A549 (cell line): ENCODE data around the gene SLC38A10. TPM values are rescaled to one million over a fixed set of nuclear protein-coding genes. Genes with fewer than 3 reads are reported as not detected.
A peak's percentile ranks its signal among the peaks of the same experiment; 100 is the strongest.

Experiments used
- ATAC-seq, 2 experiments: fragments of 200-7000 bp in 1 of 2; fragments of >200 bp in 1 of 2; cut with Nextera tagmentation in 1 of 2; cut with Tn5 transposase in 1 of 2; 3 replicates each; pipeline versions ENCODE4 v1.8.0 to v1.9.1; 2018 to 2020; ENCODE audit warnings: mild to moderate bottlenecking in 1 of 2, moderate library complexity in 1 of 2
- CTCF ChIA-PET: fragments of 300-600 bp; sonication (Branson Sonifier 250); formaldehyde crosslinking; extraction: SDS; loops from one replicate; lab custom pipeline; 2021; ENCODE audit warnings: antibody characterized with exemption, inconsistent platforms; lab: Yijun Ruan, JAX
- POLR2A ChIA-PET: fragments of 350-600 bp; formaldehyde crosslinking; extraction: SDS; loops from one replicate; lab custom pipeline; 2021; ENCODE audit warnings: antibody characterized with exemption, inconsistent platforms; lab: Yijun Ruan, JAX
- DNase-seq, 2 experiments: peaks; one replicate each; pipeline versions ENCODE4 v3.0.0 to v3.0.0-alpha.2; 2011 to 2016; ENCODE audit warnings: low read depth in 1 of 2, low spot score in 1 of 2
- FAIRE-seq: peaks from 2 replicates; lab custom pipeline; 2011; peaks lifted over from hg19 to GRCh38; lab: Jason Lieb, UNC
- H3K27ac ChIP-seq, 2 experiments: fragments of >200 bp; sonication (Bioruptor Twin); formaldehyde crosslinking; 3 replicates each; pipeline ENCODE4 v1.5.1; 2016 to 2017
- H3K4me1 ChIP-seq: fragments of >200 bp; sonication (Bioruptor Twin); formaldehyde crosslinking; 3 replicates; pipeline ENCODE4 v1.6.1; 2016
- H3K4me2 ChIP-seq: fragments of >200 bp; sonication (Bioruptor Twin); formaldehyde crosslinking; 3 replicates; pipeline ENCODE4 v1.6.1; 2016
- H3K4me3 ChIP-seq: fragments of >200 bp; sonication (Bioruptor Twin); formaldehyde crosslinking; 3 replicates; pipeline ENCODE4 v1.5.1; 2016
- H3K9me3 ChIP-seq: fragments of >200 bp; sonication (Bioruptor Twin); formaldehyde crosslinking; 3 replicates; pipeline ENCODE4 v1.6.1; 2016
- CBX8 ChIP-seq: fragments of 200-600 bp; sonication (generic); IDR thresholded peaks from 2 replicates; pipeline ENCODE4 v1.6.1; 2016
- CEBPB ChIP-seq, 2 experiments: fragments of >200 bp in 1 of 2; sonication (Bioruptor Twin) in 1 of 2; formaldehyde crosslinking in 1 of 2; IDR thresholded peaks; 2 replicates each; pipeline ENCODE4 v1.6.1; 2012 to 2016
- EHF ChIP-seq: fragments of 250-450 bp; sonication (Bioruptor Pico); IDR thresholded peaks from 2 replicates; pipeline ENCODE4 v1.5.0; 2020; ENCODE audit warnings: mild to moderate bottlenecking
- EP300 ChIP-seq, 2 experiments: fragments of >200 bp; sonication (Bioruptor Twin); formaldehyde crosslinking; IDR thresholded peaks; 2 replicates in 1 of 2; 3 replicates in 1 of 2; pipeline ENCODE4 v1.6.1; 2016 to 2017
- FOSB ChIP-seq: fragments of 250-450 bp; sonication (Bioruptor Pico); IDR thresholded peaks from 2 replicates; pipeline ENCODE4 v1.5.0; 2020; ENCODE audit warnings: mild to moderate bottlenecking, moderate library complexity
- HMGXB4 ChIP-seq: fragments of 250-450 bp; sonication (Bioruptor Pico); IDR thresholded peaks from 2 replicates; pipeline ENCODE4 v1.5.0; 2021; ENCODE audit warnings: mild to moderate bottlenecking, moderate library complexity, borderline replicate concordance
- HOXA7 ChIP-seq: fragments of 250-450 bp; sonication (Bioruptor Pico); IDR thresholded peaks from 2 replicates; pipeline ENCODE4 v1.5.0; 2020; ENCODE audit warnings: mild to moderate bottlenecking, moderate library complexity
- HOXB13 ChIP-seq: fragments of 250-450 bp; sonication (Bioruptor Pico); IDR thresholded peaks from 2 replicates; pipeline ENCODE4 v1.5.0; 2020; ENCODE audit warnings: low read depth, mild to moderate bottlenecking, moderate library complexity
- JUN ChIP-seq, 2 experiments: fragments of >200 bp; sonication (Bioruptor Twin); formaldehyde crosslinking; IDR thresholded peaks; 2 replicates in 1 of 2; 3 replicates in 1 of 2; pipeline ENCODE4 v1.6.1; 2016 to 2017
- MAZ ChIP-seq: fragments of 150-350 bp; IDR thresholded peaks from 2 replicates; pipeline ENCODE4 v1.6.1; 2014; ENCODE audit warnings: antibody characterized with exemption, low read depth, low read length, borderline replicate concordance
- MYC ChIP-seq: IDR thresholded peaks from 2 replicates; pipeline ENCODE4 v1.6.1; 2012; ENCODE audit warnings: mild to moderate bottlenecking, inconsistent platforms, low read length, improper control_type of control experiment, borderline replicate concordance
- NPAS2 ChIP-seq: fragments of 250-450 bp; sonication (Bioruptor Pico); IDR thresholded peaks from 2 replicates; pipeline ENCODE4 v1.8.0; 2022; ENCODE audit warnings: mild to moderate bottlenecking, moderate library complexity, borderline replicate concordance
- PBX3 ChIP-seq: IDR thresholded peaks from 2 replicates; pipeline ENCODE4 v1.6.1; 2012
- POLR2A ChIP-seq: IDR thresholded peaks from 2 replicates; pipeline ENCODE4 v1.6.1; 2012; ENCODE audit warnings: mild to moderate bottlenecking, low read length
- RCOR1 ChIP-seq: fragments of 150-350 bp; IDR thresholded peaks from 2 replicates; pipeline ENCODE4 v1.6.1; 2014; ENCODE audit warnings: antibody characterized with exemption, low read length, low read depth
- RFX5 ChIP-seq: fragments of 450-650 bp; IDR thresholded peaks from 2 replicates; pipeline ENCODE4 v1.7.1; 2014; ENCODE audit warnings: antibody characterized with exemption, mild to moderate bottlenecking, moderate library complexity
- SREBF2 ChIP-seq: fragments of 450-650 bp; IDR thresholded peaks from 2 replicates; pipeline ENCODE4 v1.6.1; 2014; ENCODE audit warnings: mild to moderate bottlenecking, moderate library complexity
- TFCP2L1 ChIP-seq: fragments of 250-450 bp; sonication (Bioruptor Pico); IDR thresholded peaks from 2 replicates; pipeline ENCODE4 v1.5.0; 2021; ENCODE audit warnings: mild to moderate bottlenecking
- ZC3H11A ChIP-seq: fragments of 450-650 bp; IDR thresholded peaks from 2 replicates; pipeline ENCODE4 v1.6.1; 2014; ENCODE audit warnings: antibody characterized with exemption, mild to moderate bottlenecking
- ZFP36 ChIP-seq: fragments of 450-650 bp; IDR thresholded peaks from 2 replicates; pipeline ENCODE4 v1.6.1; 2014; ENCODE audit warnings: borderline replicate concordance; ENCODE audit not compliant: partially characterized antibody
- whole genome bisulfite sequencing: methylation state at CpG from one replicate; pipeline ENCODE4 v1.1.6; 2017; ENCODE audit errors: missing lambda C conversion rate; 5-methylcytosine and 5-hydroxymethylcytosine counted together
- polyA plus RNA-seq, 4 experiments: library from polyadenylated mRNA; depleted of rRNA in 3 of 4; stranded (reverse); fragments of >200 nt; fragmentation: RNase III in 1 of 4; extraction: RNeasy Plus Mini Kit Qiagen cat#74134 plus additional on column Dnase treatment in 1 of 4; gene quantifications; 2 replicates in 3 of 4; 3 replicates in 1 of 4; pipeline ENCODE4 v1.2.3, GENCODE V29; 2011 to 2017
- TF ChIP-seq, protein P1 (sequence below): fragments of >200 bp; sonication (Bioruptor Twin); formaldehyde crosslinking; IDR thresholded peaks from 3 replicates; pipeline ENCODE4 v1.5.1; 2016
- TF ChIP-seq, protein P2 (sequence below): IDR thresholded peaks from 2 replicates; pipeline ENCODE4 v1.6.1; 2012; ENCODE audit warnings: low read depth, borderline replicate concordance

The SLC38A10 gene
- polyA plus RNA-seq, 2 of the 4 experiments (the other 2 are of a cell fraction): 35.8 to 67.4 TPM

- Histone ChIP-seq H3K4me1 (no peaks in the 10 kb centered on the region), H3K4me3 (no peak overlapping the region), H3K9me3 (no peaks in the 10 kb centered on the region), H3K27ac (no peak overlapping the region), H3K4me2 (no peak overlapping the region)
- TF ChIP-seq ZC3H11A (no peak), POLR2A (no peak)
- ChIA-PET POLR2A (no interaction called here), CTCF (interaction anchor here (0.8 to 13.7 kb wide), 8 partner anchors 9 to 110 kb away, joined by 3 to 175 read pairs (median 4); no protein-coding TSS in a partner anchor)
- FAIRE-seq (no peak), ATAC-seq (no peak), DNase-seq (no peak)
- WGBS: 87% methylated on average over 17 of the region's 21 CpGs
These were observed 87.2 kb downstream of the SLC38A10 start for GRCh38 chr17:81207610-81208581.

DNA sequence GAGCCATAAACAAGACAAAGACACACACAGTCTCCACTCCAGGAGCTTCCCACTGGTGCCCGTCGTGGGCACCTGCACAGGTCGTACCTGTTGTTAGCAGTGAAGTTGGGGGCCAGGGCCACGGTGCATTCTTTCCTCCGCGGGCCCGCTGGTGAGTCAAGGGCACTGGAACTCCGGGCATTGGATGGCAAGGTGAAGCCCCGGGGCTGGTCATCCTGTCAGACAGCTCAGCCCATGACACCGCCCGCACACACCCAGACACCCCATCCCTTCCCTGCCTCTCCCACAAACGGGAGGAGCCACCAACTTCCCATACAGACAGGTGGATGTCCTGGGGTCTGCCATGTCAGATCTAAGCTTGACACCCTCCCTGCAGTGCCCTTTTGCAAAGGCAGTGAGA is 88.5 kb downstream of the SLC38A10 start:
- ATAC-seq: 0 out of 6 replicates have a peak, but pooled peaks of 1 of the 2 experiments have one; percentile 11
- no peaks in the 10 kb centered on the region for H3K9me3 ChIP-seq
- POLR2A ChIA-PET: no interaction called here
- FAIRE-seq: no peak
- no peak overlapping the region for H3K27ac ChIP-seq
- no peak for DNase-seq
- no peaks in the 10 kb centered on the region for H3K4me1 ChIP-seq
- no peak for TF ChIP-seq MAZ
- TF ChIP-seq FOSB (CRISPR knock-in tag): no peak
- TF ChIP-seq, protein P1, sequence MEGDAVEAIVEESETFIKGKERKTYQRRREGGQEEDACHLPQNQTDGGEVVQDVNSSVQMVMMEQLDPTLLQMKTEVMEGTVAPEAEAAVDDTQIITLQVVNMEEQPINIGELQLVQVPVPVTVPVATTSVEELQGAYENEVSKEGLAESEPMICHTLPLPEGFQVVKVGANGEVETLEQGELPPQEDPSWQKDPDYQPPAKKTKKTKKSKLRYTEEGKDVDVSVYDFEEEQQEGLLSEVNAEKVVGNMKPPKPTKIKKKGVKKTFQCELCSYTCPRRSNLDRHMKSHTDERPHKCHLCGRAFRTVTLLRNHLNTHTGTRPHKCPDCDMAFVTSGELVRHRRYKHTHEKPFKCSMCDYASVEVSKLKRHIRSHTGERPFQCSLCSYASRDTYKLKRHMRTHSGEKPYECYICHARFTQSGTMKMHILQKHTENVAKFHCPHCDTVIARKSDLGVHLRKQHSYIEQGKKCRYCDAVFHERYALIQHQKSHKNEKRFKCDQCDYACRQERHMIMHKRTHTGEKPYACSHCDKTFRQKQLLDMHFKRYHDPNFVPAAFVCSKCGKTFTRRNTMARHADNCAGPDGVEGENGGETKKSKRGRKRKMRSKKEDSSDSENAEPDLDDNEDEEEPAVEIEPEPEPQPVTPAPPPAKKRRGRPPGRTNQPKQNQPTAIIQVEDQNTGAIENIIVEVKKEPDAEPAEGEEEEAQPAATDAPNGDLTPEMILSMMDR: no peak
- no peak overlapping the region for H3K4me2 ChIP-seq
- CTCF ChIA-PET: interaction anchor here (1.5 to 13.7 kb wide), 6 partner anchors 11 to 183 kb away, joined by 3 to 175 read pairs (median 7); no protein-coding TSS in a partner anchor
- 90% methylated on average over 12 of the region's 12 CpGs for WGBS
- H3K4me3 ChIP-seq: no peak overlapping the region

DNA sequence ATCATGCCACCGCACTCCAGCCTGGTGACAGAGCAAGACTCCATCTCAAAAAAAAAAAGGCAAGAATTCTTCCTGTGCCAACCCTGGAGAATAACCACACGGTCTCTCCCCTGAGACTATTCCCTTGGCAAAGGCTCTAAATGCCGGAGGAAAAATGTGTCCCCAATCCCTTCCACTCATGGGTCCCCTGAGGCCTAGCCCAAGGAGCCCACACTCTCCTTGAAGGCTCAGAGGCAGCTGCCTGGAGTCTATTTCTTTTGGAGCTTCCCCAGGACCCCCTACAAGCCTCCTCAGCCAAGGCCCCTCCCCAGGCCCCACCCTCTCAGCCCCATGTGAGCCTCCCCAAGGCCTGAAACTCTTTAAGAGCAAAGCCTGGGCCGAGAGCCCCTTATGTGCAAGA is 88.9 kb downstream of the SLC38A10 start:
- Histone ChIP-seq H3K4me3 (no peak overlapping the region), H3K4me1 (no peaks in the 10 kb centered on the region), H3K27ac (no peak overlapping the region), H3K9me3 (no peaks in the 10 kb centered on the region)
- 79% methylated on average over 4 of the region's 4 CpGs for WGBS
- POLR2A ChIA-PET: no interaction called here
- ATAC-seq: no peak
- no peak for DNase-seq
- no peak for FAIRE-seq
- TF ChIP-seq HOXA7 (CRISPR knock-in tag): no peak
- TF ChIP-seq, protein P2, sequence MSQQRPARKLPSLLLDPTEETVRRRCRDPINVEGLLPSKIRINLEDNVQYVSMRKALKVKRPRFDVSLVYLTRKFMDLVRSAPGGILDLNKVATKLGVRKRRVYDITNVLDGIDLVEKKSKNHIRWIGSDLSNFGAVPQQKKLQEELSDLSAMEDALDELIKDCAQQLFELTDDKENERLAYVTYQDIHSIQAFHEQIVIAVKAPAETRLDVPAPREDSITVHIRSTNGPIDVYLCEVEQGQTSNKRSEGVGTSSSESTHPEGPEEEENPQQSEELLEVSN: no peak
- TF ChIP-seq PBX3: no peak
- TF ChIP-seq EHF (CRISPR knock-in tag): no peak
- no peak for TF ChIP-seq ZFP36
- TF ChIP-seq EP300 (IDR thresholded peaks at IDR 0.05): no peak
- no peak for TF ChIP-seq CBX8
- TF ChIP-seq HOXB13: no peak
- TF ChIP-seq SREBF2: no peak
- TF ChIP-seq RCOR1: no peak
- TF ChIP-seq NPAS2 (CRISPR knock-in tag): no peak
- no peak for TF ChIP-seq ZC3H11A
- no peak for TF ChIP-seq RFX5
- no peak for TF ChIP-seq TFCP2L1 (CRISPR knock-in tag)
- TF ChIP-seq JUN (IDR thresholded peaks at IDR 0.05): no peak
- TF ChIP-seq CEBPB (IDR thresholded peaks at IDR 0.05): no peak
- TF ChIP-seq HMGXB4 (CRISPR knock-in tag): no peak
- no peak for TF ChIP-seq MYC
- TF ChIP-seq, all 56 proteins: peak for 0
- H3K4me2 ChIP-seq: no peak overlapping the region
- CTCF ChIA-PET: interaction anchor here (1.5 to 13.7 kb wide), 6 partner anchors 10 to 182 kb away, joined by 3 to 175 read pairs (median 7); no protein-coding TSS in a partner anchor
